GM12878 (cell line): ENCODE measurements around the gene CCL7.

ENCODE experiments used
- EP300 ChIP-seq, 2 experiments: fragments of 150-350 bp in 1 of 2; IDR thresholded peaks; 2 replicates each; pipeline ENCODE4 v1.6.1; 2011 to 2012; ENCODE audit warnings: low read depth in 2 of 2, low read length in 2 of 2, borderline replicate concordance in 1 of 2, improper control_type of control experiment in 1 of 2, inconsistent platforms in 1 of 2; ENCODE audit not compliant: control insufficient read depth in 1 of 2
- KDM1A ChIP-seq: fragments of 200-600 bp; sonication (generic); IDR thresholded peaks from 2 replicates; pipeline ENCODE4 v1.6.1; 2016; ENCODE audit warnings: borderline replicate concordance
- SIN3A ChIP-seq: IDR thresholded peaks from 2 replicates; pipeline ENCODE4 v1.6.1; 2012; ENCODE audit warnings: low read depth, low read length, improper control_type of control experiment
- SP1 ChIP-seq: IDR thresholded peaks from one replicate; pipeline ENCODE4 v1.6.1; 2011; ENCODE audit warnings: low read depth, low read length
- TF ChIP-seq, protein P1 (sequence below): IDR thresholded peaks from 2 replicates; pipeline ENCODE4 v1.6.1; 2011; ENCODE audit warnings: low read depth, low read length, improper control_type of control experiment, borderline replicate concordance
- TF ChIP-seq, protein P2 (sequence below): fragments of 450-650 bp; IDR thresholded peaks from 2 replicates; pipeline ENCODE4 v1.6.1; 2014; ENCODE audit warnings: mild to moderate bottlenecking
- TF ChIP-seq, protein P3 (sequence below), 3 experiments: IDR thresholded peaks in 2 of 3; conservative IDR thresholded peaks in 1 of 3; 2 replicates each; pipeline ENCODE4 v1.5.1; 2011; ENCODE audit warnings: low read depth in 3 of 3, low read length in 3 of 3, mild to moderate bottlenecking in 3 of 3, control low read depth in 2 of 3, moderate library complexity in 2 of 3, inconsistent platforms in 1 of 3, mixed read lengths in 1 of 3; ENCODE audit not compliant: control insufficient read depth in 2 of 3, insufficient read depth in 1 of 3; ENCODE audit errors: extremely low read depth in 1 of 3

DNA sequence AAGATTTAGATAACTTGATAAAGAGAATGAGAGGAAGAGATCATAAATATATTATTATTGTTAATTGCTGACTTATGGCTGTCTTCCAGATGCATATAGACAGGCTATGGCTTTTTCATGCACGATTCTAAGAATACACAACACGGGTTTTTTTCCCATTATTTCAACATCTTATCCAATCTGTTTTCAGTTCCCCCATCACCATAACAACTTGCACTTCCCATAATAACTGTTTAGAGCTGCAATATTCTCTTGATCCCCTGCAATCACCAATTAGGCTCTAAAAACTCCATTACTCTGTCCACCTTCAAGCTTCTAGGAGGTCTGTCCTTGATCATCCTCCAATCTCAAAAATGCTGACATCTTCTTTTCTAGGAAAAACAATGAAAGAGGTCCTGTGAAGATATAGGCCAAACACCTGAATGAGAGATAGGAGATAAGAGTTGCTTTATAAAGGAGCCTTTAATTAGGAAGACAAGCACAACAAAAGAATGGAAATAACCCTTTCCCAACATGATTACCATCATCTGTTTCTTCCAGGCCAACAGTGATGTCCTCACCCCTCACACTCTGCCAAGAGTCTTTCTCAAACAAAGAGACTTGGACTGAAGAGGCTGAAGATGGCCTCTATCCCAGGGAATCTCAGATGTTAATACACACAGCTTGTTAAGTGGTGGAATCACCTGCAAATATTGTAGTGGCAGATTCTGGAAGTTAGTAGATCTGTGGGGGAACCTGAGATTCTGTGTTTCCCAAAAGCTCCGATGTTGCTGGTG is 47.1 kb upstream of the CCL7 start:
- TF ChIP-seq, protein P1, sequence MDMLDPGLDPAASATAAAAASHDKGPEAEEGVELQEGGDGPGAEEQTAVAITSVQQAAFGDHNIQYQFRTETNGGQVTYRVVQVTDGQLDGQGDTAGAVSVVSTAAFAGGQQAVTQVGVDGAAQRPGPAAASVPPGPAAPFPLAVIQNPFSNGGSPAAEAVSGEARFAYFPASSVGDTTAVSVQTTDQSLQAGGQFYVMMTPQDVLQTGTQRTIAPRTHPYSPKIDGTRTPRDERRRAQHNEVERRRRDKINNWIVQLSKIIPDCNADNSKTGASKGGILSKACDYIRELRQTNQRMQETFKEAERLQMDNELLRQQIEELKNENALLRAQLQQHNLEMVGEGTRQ = no peak
- TF ChIP-seq, protein P2, sequence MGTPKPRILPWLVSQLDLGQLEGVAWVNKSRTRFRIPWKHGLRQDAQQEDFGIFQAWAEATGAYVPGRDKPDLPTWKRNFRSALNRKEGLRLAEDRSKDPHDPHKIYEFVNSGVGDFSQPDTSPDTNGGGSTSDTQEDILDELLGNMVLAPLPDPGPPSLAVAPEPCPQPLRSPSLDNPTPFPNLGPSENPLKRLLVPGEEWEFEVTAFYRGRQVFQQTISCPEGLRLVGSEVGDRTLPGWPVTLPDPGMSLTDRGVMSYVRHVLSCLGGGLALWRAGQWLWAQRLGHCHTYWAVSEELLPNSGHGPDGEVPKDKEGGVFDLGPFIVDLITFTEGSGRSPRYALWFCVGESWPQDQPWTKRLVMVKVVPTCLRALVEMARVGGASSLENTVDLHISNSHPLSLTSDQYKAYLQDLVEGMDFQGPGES = no peak
- TF ChIP-seq, protein P3, sequence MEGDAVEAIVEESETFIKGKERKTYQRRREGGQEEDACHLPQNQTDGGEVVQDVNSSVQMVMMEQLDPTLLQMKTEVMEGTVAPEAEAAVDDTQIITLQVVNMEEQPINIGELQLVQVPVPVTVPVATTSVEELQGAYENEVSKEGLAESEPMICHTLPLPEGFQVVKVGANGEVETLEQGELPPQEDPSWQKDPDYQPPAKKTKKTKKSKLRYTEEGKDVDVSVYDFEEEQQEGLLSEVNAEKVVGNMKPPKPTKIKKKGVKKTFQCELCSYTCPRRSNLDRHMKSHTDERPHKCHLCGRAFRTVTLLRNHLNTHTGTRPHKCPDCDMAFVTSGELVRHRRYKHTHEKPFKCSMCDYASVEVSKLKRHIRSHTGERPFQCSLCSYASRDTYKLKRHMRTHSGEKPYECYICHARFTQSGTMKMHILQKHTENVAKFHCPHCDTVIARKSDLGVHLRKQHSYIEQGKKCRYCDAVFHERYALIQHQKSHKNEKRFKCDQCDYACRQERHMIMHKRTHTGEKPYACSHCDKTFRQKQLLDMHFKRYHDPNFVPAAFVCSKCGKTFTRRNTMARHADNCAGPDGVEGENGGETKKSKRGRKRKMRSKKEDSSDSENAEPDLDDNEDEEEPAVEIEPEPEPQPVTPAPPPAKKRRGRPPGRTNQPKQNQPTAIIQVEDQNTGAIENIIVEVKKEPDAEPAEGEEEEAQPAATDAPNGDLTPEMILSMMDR (IDR thresholded peaks at IDR 0.05 in 2 of 3, conservative IDR thresholded peaks at IDR 0.05 in 1 of 3; ENCODE audit: control insufficient read depth in 2 of 3, extremely low read depth in 1 of 3, insufficient read depth in 1 of 3, low read depth in 3 of 3, low read length in 3 of 3) = no peak
- TF ChIP-seq EP300 (IDR thresholded peaks at IDR 0.05; ENCODE audit: borderline replicate concordance in 1 of 2, control insufficient read depth in 1 of 2, low read depth in 2 of 2, low read length in 2 of 2) = no peak
- TF ChIP-seq KDM1A = no peak
- TF ChIP-seq SIN3A = no peak
- TF ChIP-seq SP1 = no peak
